Measurements from ENCODE around the gene DCLRE1A.

DNA sequence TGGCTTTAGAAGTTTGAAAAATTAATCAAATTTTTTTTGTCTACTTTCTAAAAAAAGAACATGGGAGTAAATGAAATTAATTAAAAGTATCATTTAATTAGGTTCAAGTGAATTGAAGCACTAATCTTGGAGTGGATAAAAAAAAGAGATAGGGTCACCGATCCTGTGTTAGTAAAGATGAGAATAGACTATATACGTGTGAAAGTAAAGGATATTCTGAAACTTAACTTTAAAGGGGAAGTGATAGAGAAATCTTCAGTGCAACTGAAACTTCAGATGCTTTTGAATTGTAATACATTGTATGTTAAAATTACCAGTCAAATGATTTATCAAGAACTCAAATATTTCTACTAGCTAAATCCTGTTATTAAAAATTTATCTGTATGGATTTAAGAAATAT is 5.4 kb upstream of the DCLRE1A start:
- TF ChIP-seq EZH2phosphoT487 (IDR thresholded peaks at IDR 0.05; ENCODE audit: low read depth, severe bottlenecking, unreplicated experiment) = no peak
- TF ChIP-seq, protein P1, sequence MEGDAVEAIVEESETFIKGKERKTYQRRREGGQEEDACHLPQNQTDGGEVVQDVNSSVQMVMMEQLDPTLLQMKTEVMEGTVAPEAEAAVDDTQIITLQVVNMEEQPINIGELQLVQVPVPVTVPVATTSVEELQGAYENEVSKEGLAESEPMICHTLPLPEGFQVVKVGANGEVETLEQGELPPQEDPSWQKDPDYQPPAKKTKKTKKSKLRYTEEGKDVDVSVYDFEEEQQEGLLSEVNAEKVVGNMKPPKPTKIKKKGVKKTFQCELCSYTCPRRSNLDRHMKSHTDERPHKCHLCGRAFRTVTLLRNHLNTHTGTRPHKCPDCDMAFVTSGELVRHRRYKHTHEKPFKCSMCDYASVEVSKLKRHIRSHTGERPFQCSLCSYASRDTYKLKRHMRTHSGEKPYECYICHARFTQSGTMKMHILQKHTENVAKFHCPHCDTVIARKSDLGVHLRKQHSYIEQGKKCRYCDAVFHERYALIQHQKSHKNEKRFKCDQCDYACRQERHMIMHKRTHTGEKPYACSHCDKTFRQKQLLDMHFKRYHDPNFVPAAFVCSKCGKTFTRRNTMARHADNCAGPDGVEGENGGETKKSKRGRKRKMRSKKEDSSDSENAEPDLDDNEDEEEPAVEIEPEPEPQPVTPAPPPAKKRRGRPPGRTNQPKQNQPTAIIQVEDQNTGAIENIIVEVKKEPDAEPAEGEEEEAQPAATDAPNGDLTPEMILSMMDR (IDR thresholded peaks at IDR 0.05; ENCODE audit: poor library complexity) = no peak
